T-helper 2 cell (primary cell): ENCODE data around the gene SPN.
"Not testable (repeated sequence)": the region's sequence is repeated elsewhere in the genome, so short reads cannot be mapped to it uniquely, and the experiment has no call there.

Experiments used
- DNase-seq, 5 experiments: peaks; one replicate each; pipeline versions ENCODE4 v3.0.0 to v3.0.0-alpha.2; 2012 to 2022

SPN gene

GRCh38 chr16:29678691-29679267 lies 15.7 kb downstream of the SPN start, which contains the start of gene QPRT:
Gene QPRT, plus strand, starts transcription at chr16:29679180. Its CDS starts 18 bp downstream, at chr16:29679198.
- DNase-seq = no peak

DNA sequence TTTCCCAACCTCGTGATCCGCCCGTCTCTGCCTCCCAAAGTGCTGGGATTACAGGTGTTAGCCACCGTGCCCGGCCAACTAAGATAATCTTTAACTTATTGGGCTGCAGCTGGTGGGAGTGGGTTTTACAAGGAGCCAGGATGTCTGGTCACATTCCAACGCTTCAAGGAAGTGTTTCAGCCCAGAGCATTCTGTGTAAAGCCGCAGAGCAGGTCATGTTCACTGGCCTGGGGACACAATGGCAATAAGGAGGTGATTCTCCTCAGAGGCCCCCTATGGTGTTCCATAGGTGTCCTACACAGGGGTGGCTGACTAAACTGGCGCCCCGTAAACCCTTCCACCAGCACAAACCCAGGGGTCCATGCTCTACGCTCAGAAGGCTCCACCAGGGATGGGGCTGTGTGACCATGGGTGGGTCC lies 17.1 kb downstream of the SPN start:
- no peak for DNase-seq

DNA sequence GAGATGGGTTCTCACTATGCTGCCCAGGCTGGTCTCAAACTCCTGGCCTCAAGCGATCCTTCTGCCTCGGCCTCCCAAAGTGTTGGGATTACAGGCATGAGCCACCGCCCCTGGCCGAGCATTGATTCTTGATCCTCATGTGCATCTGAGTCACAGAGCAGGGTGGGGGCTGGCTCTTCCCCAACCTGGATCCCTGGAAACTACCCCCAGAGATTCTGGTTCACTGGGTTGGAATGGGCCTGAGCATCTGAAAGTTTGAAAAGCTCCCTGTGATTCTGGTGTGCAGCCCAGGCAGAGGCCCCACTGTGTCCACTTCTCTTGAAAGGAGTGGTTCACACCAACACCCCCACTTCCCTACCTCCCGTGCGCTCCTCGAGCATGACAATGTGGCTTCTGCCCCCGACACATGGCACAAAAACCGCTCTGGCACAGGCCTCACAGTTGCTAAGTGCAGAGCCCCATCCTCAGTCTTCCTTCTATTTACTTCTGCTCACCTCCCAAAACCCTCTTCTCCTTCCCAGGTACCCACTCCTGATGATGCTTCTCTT lies 20.6 kb downstream of the SPN start:
- no peak for DNase-seq

DNA sequence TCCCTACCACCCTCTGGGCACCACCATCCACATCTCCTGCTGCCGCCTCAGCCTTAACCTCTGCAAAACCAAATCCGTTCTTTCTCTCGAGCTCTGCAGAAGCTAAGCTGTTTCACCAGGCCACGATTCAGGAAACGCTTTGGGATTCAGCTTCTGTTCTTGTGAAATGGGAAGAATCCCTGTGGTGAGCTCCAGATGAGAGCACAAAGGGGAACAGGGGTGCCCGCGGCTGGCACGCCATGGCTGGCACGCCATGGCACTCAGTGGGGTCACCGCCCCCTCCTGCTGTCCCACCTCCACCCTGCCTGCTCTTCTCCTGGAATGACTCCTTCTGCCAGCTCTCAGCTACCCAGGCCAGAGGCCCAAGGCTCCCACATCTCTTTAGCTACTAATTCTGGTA lies 21.6 kb downstream of the SPN start:
- no peak for DNase-seq

GRCh38 chr16:29686740-29687332 lies 23.8 kb downstream of the SPN start:
- no peak for DNase-seq

- DNase-seq = no peak
These were observed 24.7 kb downstream of the SPN start for GRCh38 chr16:29687755-29688154.

DNA sequence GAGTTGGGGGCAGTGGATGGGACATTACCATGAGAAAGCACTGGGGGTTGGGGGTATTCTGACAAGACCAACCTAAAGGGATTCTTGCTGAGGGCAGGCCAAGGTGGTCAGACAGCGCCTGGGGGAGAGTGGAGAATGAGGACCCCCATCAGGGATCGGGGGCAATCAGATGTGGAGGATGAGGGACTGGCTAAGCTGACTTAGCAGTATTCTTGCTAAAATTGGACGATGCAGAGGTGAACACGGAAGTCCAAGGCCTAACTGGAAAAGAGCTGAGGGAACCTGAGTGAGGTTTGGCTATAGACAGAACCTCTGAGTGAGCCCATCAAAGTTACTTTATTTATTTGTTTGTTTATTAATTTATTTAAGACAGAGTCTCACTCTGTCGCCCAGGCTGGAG lies 25.1 kb downstream of the SPN start:
- DNase-seq = no peak

DNA sequence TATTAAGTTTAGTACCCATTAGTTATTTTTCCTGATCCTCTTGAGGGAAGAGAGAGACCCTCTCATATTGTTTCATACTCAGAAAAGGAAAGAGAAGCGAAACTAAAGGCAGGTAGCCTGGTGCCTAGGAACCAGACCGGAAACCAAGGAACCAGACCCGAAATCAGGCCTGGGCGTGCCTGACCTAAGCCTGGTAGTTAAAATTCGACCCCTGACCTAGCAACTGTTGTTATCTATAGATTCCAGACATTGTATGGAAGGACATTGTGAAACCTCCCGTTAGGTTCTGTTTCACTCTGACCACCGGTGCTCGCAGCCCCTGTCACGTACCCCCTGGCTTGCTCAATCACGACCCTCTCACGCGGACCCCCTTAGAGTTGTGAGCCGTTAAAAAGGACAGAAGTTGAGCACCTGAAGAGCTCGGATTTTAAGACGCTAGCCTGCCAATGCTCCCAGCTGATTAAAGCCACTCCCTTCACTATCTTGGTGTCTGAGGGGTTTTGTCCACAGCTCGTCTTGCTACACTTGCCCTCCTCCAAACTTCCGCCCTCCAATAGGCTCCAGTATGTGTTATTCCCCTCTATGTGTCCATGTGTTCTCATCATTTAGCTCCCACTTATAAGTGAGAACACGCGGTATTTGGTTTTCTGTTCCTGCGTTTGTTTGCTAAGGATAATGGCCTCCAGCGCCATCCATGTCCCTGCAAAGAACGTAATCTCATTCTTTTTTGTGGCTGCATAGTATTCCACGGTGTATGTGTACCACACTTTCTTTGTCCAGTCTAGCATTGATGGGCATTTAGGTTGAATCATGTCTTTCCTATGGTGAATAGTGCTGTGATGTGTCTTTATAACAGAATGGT lies 26.7 kb downstream of the SPN start:
- DNase-seq = not testable (repeated sequence)

GRCh38 chr16:29692606-29693005 lies 29.6 kb downstream of the SPN start:
- not testable (repeated sequence) for DNase-seq

DNA sequence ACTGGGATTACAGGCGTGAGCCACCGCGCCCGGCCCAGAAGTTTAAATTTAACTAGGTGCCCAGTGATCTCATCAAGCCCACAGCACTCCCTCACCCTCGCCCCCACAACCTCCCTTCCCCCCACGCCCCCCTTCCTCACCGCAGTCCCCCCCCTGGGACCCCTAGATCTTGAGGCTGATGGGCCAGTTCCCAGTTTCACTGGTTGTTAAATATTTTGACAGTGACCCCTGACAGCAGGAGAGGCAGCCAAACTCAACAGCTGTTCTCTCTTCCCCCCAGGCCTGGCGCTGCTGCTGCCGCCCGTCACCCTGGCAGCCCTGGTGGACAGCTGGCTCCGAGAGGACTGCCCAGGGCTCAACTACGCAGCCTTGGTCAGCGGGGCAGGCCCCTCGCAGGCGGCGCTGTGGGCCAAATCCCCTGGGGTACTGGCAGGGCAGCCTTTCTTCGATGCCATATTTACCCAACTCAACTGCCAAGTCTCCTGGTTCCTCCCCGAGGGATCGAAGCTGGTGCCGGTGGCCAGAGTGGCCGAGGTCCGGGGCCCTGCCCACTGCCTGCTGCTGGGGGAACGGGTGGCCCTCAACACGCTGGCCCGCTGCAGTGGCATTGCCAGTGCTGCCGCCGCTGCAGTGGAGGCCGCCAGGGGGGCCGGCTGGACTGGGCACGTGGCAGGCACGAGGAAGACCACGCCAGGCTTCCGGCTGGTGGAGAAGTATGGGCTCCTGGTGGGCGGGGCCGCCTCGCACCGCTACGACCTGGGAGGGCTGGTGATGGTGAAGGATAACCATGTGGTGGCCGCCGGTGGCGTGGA lies 31.5 kb downstream of the SPN start:
- no peak for DNase-seq

DNA sequence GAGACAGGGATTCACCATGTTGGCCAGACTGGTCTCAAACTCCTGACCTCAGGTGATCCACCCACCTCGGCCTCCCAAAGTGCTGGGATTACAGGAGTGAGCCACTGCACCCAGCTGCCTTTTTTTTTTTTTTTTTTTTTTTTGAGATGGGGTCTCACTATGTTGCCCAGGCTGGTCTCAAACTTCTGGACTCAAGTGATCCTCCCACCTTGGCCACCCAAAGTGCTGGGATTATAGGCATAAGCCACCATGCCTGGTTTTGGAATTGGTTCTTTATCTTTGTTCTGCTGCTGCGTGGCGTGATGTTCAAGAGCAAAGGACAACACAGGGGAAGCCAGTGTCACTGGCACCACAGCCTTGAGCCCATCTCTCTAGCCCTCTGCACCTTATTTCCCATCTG lies 32.6 kb downstream of the SPN start:
- not testable (repeated sequence) for DNase-seq

DNA sequence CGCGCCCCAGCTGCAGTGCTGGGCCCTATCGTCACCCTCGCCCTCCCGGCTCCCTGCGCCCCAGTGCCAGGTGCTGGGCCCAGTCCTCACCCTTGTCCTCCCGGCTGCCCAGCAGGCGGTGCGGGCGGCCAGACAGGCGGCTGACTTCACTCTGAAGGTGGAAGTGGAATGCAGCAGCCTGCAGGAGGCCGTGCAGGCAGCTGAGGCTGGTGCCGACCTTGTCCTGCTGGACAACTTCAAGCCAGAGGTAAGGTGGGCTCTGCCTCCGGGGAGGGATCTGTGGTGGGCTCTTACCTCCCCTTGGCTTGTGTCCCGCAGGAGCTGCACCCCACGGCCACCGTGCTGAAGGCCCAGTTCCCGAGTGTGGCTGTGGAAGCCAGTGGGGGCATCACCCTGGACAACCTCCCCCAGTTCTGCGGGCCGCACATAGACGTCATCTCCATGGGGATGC lies 33.9 kb downstream of the SPN start:
- no peak for DNase-seq

DNA sequence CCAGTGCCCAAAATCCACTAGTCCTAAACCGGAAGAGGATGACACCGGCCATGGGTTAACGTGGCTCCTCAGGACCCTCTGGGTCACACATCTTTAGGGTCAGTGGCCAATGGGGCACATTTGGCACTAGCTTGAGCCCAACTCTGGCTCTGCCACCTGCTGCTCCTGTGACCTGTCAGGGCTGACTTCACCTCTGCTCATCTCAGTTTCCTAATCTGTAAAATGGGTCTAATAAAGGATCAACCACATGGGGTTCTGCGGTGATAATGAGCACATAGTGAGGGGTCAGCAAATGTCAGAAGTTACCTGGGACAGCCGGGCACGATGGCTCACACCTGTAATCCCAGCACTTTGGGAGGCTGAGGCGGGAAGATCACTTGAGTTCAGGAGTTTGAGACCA lies 34.3 kb downstream of the SPN start:
- no peak for DNase-seq

DNA sequence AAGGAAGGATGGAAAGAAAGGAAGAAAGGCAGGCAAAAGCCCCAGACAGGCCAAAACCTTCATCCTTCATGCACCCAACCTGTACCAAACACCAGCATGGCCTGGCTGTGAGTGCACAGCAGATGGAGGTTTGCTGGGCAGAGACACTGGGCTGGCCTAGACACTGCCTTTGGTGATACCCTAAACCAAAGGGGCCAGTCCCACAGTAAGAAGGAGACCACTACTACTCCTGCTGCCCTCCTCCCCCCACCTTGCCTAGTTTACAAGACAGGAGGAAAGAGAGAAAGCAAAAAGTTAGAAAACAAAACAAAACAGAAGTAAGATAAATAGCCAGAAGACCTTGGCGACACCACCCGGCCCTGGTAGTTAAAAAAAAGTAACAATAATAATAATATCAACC lies 35.0 kb downstream of the SPN start:
- DNase-seq = no peak

GRCh38 chr16:29698484-29699323 lies 35.7 kb downstream of the SPN start:
- no peak for DNase-seq

DNA sequence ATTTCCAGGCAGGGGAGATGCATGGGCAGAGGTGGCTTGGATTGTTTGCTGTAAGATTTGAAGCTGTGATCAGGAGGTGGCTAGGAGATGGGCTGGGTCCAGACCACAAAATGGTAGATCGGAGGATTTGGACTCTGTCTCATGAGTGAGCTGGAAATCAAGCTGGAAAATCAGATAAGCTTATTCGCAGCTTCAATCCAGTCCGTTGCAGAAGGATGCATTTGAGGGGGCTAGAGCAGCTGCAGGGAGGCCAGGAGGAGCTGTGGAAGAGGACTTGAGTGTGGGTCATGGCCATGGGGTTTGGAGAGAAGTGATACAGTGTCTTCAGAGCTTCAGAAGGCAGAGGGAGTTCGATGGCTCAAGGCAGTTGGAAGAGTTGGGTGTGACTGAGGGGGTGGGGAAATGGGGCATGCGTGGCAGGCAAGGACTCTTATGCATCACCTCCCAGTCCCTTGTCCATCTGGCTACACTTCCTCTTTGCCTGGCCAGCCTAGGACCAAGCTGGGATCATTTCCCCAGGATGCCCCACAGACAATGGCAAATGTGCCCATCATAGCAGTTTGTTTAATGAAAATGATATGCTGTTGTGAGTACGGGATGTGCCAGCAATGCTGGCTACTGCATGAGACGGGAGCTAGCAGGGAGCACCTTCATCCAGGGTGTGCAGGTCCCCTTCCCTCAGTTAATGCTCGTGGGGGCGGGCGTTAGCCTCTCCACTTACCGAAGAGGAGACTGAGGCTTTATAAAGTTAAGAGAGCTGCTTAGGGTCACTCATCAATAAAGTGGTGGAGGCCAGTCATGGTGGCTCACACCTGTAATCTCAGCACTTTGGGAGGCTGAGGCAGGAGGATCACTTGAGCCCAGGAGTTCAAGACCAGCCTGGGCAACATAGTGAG lies 36.5 kb downstream of the SPN start:
- no peak for DNase-seq

DNA sequence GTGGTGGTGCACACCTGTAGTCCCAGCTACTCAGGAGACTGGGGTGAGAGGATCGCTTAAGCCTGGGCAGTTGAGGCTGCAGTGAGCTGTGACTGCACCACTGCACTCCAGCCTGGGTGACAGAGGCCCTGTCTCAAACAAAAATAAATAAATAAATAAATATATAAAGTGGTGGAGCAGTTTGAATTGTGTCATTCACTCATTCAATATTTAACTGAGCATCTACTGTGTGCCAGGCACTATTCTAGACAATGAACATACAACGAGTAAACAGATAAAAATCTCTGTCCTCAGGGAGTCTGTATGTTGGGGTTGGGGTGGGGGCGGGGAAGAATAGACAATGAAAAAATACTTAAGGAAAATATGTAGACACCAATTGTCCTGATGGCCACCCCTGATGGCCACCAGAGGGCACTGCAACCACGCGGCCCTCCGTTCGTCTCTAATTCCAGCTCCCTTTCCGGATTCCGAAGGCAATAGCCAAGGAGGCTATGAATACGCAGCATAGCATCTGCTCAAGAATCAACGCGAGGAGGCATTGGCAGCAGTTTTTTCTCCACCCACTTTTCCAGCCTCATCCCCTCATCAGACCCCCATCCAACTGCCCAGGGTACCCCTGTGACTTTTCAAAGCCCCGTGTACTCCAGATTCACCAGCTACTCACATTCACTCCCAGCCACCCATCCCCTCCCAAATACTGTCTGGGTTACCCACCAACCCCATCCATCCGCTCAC lies 37.4 kb downstream of the SPN start:
- DNase-seq = peak; percentile 57 to 85 (median 70)

DNA sequence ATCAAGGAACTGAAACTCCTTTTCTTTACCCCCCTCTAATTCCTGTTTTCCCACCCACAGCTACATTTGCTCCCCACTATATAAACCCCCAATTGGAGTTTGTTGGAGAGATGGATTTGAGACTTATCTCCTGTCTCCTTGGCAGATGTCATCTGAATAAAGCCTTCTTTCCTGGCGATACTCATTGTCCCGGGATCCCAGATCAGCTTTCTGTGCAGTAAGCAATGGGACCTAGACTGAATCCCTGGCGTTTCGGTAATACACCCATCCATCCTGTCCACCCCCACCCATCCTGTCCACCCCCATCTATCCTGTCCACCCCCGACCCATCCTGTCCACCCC lies 38.1 kb downstream of the SPN start:
- DNase-seq = no peak

DNA sequence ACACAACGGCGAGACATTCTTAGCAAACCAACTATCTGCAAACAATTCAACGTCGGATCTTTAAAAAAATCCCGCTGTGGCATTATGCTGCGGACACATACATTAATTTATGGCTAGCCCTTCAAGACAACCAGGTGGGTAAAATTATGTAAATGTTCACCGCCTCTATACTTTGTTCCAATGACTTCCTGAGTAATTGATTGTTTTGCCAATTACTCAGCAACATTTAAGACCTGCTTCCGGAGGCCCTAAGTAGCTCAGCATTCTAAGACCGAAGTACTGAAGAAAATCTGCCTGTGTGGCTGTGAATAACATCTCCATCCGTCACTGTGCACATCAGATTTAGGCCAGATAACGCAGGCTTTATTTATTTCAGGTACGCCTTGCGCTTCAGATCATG lies 39.2 kb downstream of the SPN start:
- DNase-seq = peak in 3 of 5 experiments; percentile 20 to 87 (median 77)

- DNase-seq = no peak
These were observed 42.0 kb downstream of the SPN start for GRCh38 chr16:29705030-29705429.
